K562 (cell line): ENCODE results near the gene HAUS5. TPM values are rescaled to one million over a fixed set of nuclear protein-coding genes. Genes with fewer than 3 reads are reported as not detected.

Source experiments
- ATAC-seq: fragments of 200-7000 bp; cut with Tn5 transposase; 3 replicates; pipeline ENCODE4 v1.9.1; 2020; ENCODE audit warnings: moderate library complexity
- BruUV-seq: library from RNA; stranded (reverse); fragments of 400-500 nt; replicated peaks from 2 replicates; lab custom pipeline; 2021; lab: Mats Ljungman, UMichigan
- CTCF ChIA-PET: fragments of 300-600 bp; formaldehyde crosslinking; extraction: SDS; loops from one replicate; lab custom pipeline; 2021; ENCODE audit warnings: low intra/inter-chr PET ratio; lab: Yijun Ruan, JAX
- POLR2A ChIA-PET: fragments of 300-600, 350-650 bp; sonication (Branson Sonifier 250); formaldehyde crosslinking; extraction: SDS; loops from one replicate; lab custom pipeline; 2021; ENCODE audit warnings: antibody characterized with exemption, inconsistent platforms; lab: Yijun Ruan, JAX
- DNase-seq, 4 experiments: peaks; one replicate each; pipeline versions ENCODE4 v3.0.0 to v3.0.0-alpha.2; 2011 to 2018; ENCODE audit warnings: low spot score in 3 of 4, mixed read lengths in 3 of 4; ENCODE audit errors: extremely low read depth in 1 of 4
- FAIRE-seq: peaks from 2 replicates; lab custom pipeline; 2011; peaks lifted over from hg19 to GRCh38; lab: Jason Lieb, UNC
- H2AFZ ChIP-seq: 2 replicates; pipeline ENCODE4 v1.6.0; 2011; ENCODE audit warnings: low read depth, low read length, control low read depth, inconsistent platforms
- H3K27ac ChIP-seq: fragments of 200-600 bp; 3 replicates; pipeline ENCODE4 v1.8.0; 2011; ENCODE audit warnings: low read depth, mild to moderate bottlenecking, control low read depth, inconsistent platforms, low read length, moderate library complexity, mixed read lengths; ENCODE audit errors: extremely low read depth
- H3K27me3 ChIP-seq, 2 experiments: fragments of 300-600 bp in 1 of 2; 2 replicates in 1 of 2; 3 replicates in 1 of 2; pipeline versions ENCODE4 v1.6.0 to v1.8.0; 2011; ENCODE audit warnings: inconsistent platforms in 2 of 2, low read length in 2 of 2, mild to moderate bottlenecking in 1 of 2, mixed read lengths in 1 of 2, moderate library complexity in 1 of 2; ENCODE audit not compliant: control insufficient read depth in 2 of 2, insufficient read depth in 2 of 2
- H3K36me3 ChIP-seq: fragments of 300-600 bp; 3 replicates; pipeline ENCODE4 v1.8.0; 2011; ENCODE audit warnings: mild to moderate bottlenecking, low read length, inconsistent platforms; ENCODE audit not compliant: control insufficient read depth, insufficient read depth
- H3K4me1 ChIP-seq, 2 experiments: fragments of 200-600 bp in 1 of 2; replicated peaks in 1 of 2; 2 replicates in 1 of 2; 3 replicates in 1 of 2; pipeline versions ENCODE4 v1.5.1 to v1.8.0; 2011; ENCODE audit warnings: inconsistent platforms in 2 of 2, low read length in 2 of 2, mild to moderate bottlenecking in 1 of 2, mixed read lengths in 1 of 2, moderate library complexity in 1 of 2; ENCODE audit not compliant: control insufficient read depth in 2 of 2, insufficient read depth in 2 of 2
- H3K4me2 ChIP-seq: 2 replicates; pipeline ENCODE4 v1.6.1; 2011; ENCODE audit warnings: low read length, control low read depth, inconsistent platforms, mixed read lengths; ENCODE audit not compliant: insufficient read depth
- H3K4me3 ChIP-seq: fragments of 200-600 bp; sonication (generic), shearing (Covaris generic); 2 replicates; pipeline ENCODE4 v1.5.1; 2016; ENCODE audit warnings: control low read depth, inconsistent platforms
- H3K79me2 ChIP-seq: fragments of 200-600 bp; 3 replicates; pipeline ENCODE4 v1.8.0; 2011; ENCODE audit warnings: low read length, inconsistent platforms; ENCODE audit not compliant: control insufficient read depth, insufficient read depth
- H3K9ac ChIP-seq, 2 experiments: 2 replicates each; pipeline versions ENCODE4 v1.6.0 to v1.6.1; 2011; ENCODE audit warnings: low read depth in 2 of 2, low read length in 2 of 2, control low read depth in 1 of 2, inconsistent platforms in 1 of 2, mild to moderate bottlenecking in 1 of 2, mixed read lengths in 1 of 2; ENCODE audit not compliant: insufficient read depth in 1 of 2
- H3K9me1 ChIP-seq: one replicate; pipeline ENCODE4 v1.6.0; 2011; ENCODE audit warnings: inconsistent platforms, mild to moderate bottlenecking, low read length, moderate library complexity; ENCODE audit not compliant: control insufficient read depth, insufficient read depth
- H3K9me3 ChIP-seq: replicated peaks from 2 replicates; pipeline ENCODE4 v1.5.1; 2011; ENCODE audit warnings: low read depth, low read length, inconsistent platforms; ENCODE audit not compliant: control insufficient read depth, insufficient read depth
- H4K20me1 ChIP-seq: replicated peaks from 2 replicates; pipeline ENCODE4 v1.6.1; 2011; ENCODE audit warnings: low read length, inconsistent platforms, mixed read lengths; ENCODE audit not compliant: control insufficient read depth, insufficient read depth
- BCOR ChIP-seq: fragments of 450-650 bp; IDR thresholded peaks from 2 replicates; pipeline ENCODE4 v1.6.1; 2016
- FOXP1 ChIP-seq: sonication (generic); formaldehyde crosslinking; IDR thresholded peaks from 2 replicates; pipeline ENCODE4 v1.8.0; 2022; ENCODE audit warnings: mild to moderate bottlenecking, missing genetic modification reagents
- JUN ChIP-seq, 2 experiments: sonication (generic) in 1 of 2; formaldehyde crosslinking in 1 of 2; IDR thresholded peaks; 2 replicates each; pipeline versions ENCODE4 v1.6.1 to v1.8.0; 2012 to 2022; ENCODE audit warnings: borderline replicate concordance in 2 of 2, mild to moderate bottlenecking in 2 of 2, improper control_type of control experiment in 1 of 2, low read depth in 1 of 2, low read length in 1 of 2, missing genetic modification reagents in 1 of 2
- KDM1A ChIP-seq, 2 experiments: fragments of 450-650 bp; IDR thresholded peaks; 2 replicates each; pipeline ENCODE4 v1.6.1; 2016; ENCODE audit warnings: mild to moderate bottlenecking in 2 of 2
- MXD1 ChIP-seq: fragments of 250-450 bp; sonication (Bioruptor Pico); IDR thresholded peaks from 2 replicates; pipeline ENCODE4 v1.8.0; 2021; ENCODE audit warnings: borderline replicate concordance, mild to moderate bottlenecking, moderate library complexity; ENCODE audit not compliant: poor library complexity, severe bottlenecking
- NFE2 ChIP-seq: IDR thresholded peaks from 2 replicates; pipeline ENCODE4 v1.6.1; 2014; ENCODE audit warnings: antibody characterized with exemption, low read depth
- PHF20 ChIP-seq: fragments of 450-650 bp; IDR thresholded peaks from 2 replicates; pipeline ENCODE4 v1.6.1; 2018; ENCODE audit not compliant: partially characterized antibody
- POLR2G ChIP-seq: fragments of 200-400 bp; formaldehyde crosslinking; IDR thresholded peaks from 2 replicates; pipeline ENCODE4 v1.6.1; 2017; ENCODE audit warnings: low read depth, mild to moderate bottlenecking, antibody characterized with exemption, low read length, moderate library complexity
- RBBP5 ChIP-seq: fragments of 200-600 bp; sonication (generic); IDR thresholded peaks from 2 replicates; pipeline ENCODE4 v1.6.1; 2012; ENCODE audit warnings: borderline replicate concordance, mild to moderate bottlenecking, low read length, control low read depth, inconsistent platforms; ENCODE audit not compliant: insufficient read depth, poor library complexity, severe bottlenecking
- RBM22 ChIP-seq: fragments of 200-400 bp; formaldehyde crosslinking; IDR thresholded peaks from 2 replicates; pipeline ENCODE4 v1.6.1; 2018; ENCODE audit warnings: low read length, low read depth; ENCODE audit not compliant: poor library complexity, severe bottlenecking
- TFAM ChIP-seq: fragments of 250-450 bp; sonication (Bioruptor Pico); conservative IDR thresholded peaks from 2 replicates; pipeline ENCODE4 v1.5.0; 2021; ENCODE audit warnings: mild to moderate bottlenecking, moderate library complexity
- ZNF121 ChIP-seq: sonication (generic); formaldehyde crosslinking; conservative IDR thresholded peaks from 2 replicates; pipeline ENCODE4 v1.8.0; 2022; ENCODE audit warnings: missing genetic modification reagents
- ZNF174 ChIP-seq: fragments of 250-450 bp; sonication (Bioruptor Pico); IDR thresholded peaks from 2 replicates; pipeline ENCODE4 v1.4.0; 2020; ENCODE audit warnings: mild to moderate bottlenecking
- ZNF785 ChIP-seq: fragments of 250-450 bp; sonication (Bioruptor Pico); IDR thresholded peaks from 2 replicates; pipeline ENCODE4 v1.4.0; 2020; ENCODE audit warnings: mild to moderate bottlenecking
- WGBS: fragments of 100-300 bp; shearing (Covaris generic); methylation state at CpG from one replicate; pipeline ENCODE4 v1.1.6; 2016; ENCODE audit warnings: low coverage, mixed read lengths; ENCODE audit not compliant: insufficient coverage; ENCODE audit errors: missing lambda C conversion rate; 5-methylcytosine and 5-hydroxymethylcytosine counted together
- in situ Hi-C: fragments of 300-500 bp; cut with MboI; formaldehyde crosslinking; loops from 4 replicates; pipeline ENCODE4 v1.15.0; 2018; ENCODE audit warnings: inconsistent platforms, mixed read lengths
- intact Hi-C: fragments of 100-400 bp; cut with micrococcal nuclease; formaldehyde crosslinking; loops from 2 replicates; pipeline ENCODE4 v1.14.2; 2022
- polyA plus RNA-seq, 8 experiments: library from polyadenylated mRNA; depleted of rRNA in 4 of 8; stranded (reverse) in 5 of 8; unstranded in 3 of 8; fragments of >200 nt; fragmentation: Nextera tagmentation in 2 of 8; fragmentation: Illumina TruSeq in 1 of 8; extraction: Ambion mirVana in 2 of 8; extraction: Trizol in 1 of 8; gene quantifications; 2 replicates each; pipeline versions ENCODE4 v1.2.1 to v1.2.3, GENCODE V29; 2011 to 2014; ENCODE audit warnings: inconsistent platforms in 1 of 8, missing spikeins in 1 of 8
- total RNA-seq, 7 experiments: library from RNA; depleted of rRNA in 6 of 7; stranded (reverse); fragments of >200 nt in 6 of 7; fragmentation: Illumina TruSeq in 2 of 7; extraction: Trizol in 2 of 7; gene quantifications; 2 replicates each; pipeline versions ENCODE4 v1.2.1 to v1.2.3, GENCODE V29; 2011 to 2021; ENCODE audit warnings: low replicate concordance in 1 of 7

HAUS5 gene
- total and polyA plus RNA-seq, 9 of the 15 experiments (the other 6 are each of a cell fraction or from before 2014, with no cell fraction given), result 3.5 to 41.3 (median 14.2) TPM

- Histone ChIP-seq H3K9ac (peak overlapping the region in 1 of 2 experiments; percentile 97; a peak in 2 of 4 replicates), H3K27ac (no peak overlapping the region), H3K27me3 (no peaks in the 10 kb centered on the region), H3K36me3 (peaks cover 24% of the 10 kb centered on the region; the same call in 2 of the 3 replicates), H4K20me1 (no peaks in the 10 kb centered on the region), H3K9me1 (no peaks in the 10 kb centered on the region), H3K79me2 (peaks cover 7% of the 10 kb centered on the region), H2AFZ (peak overlapping the region; percentile 96), H3K4me2 (peak overlapping the region; percentile 98), H3K4me3 (peak overlapping the region; percentile 85), H3K9me3 (peaks cover 6% of the 10 kb centered on the region; the same call in 1 of the 2 replicates), H3K4me1 (peaks cover 7 to 25% of the 10 kb centered on the region in 2 experiments; a peak in 3 of 5 replicates)
- CTCF ChIA-PET, result no interaction called here
- no peak for TF ChIP-seq POLR2G
- TF ChIP-seq RBBP5, result no peak
- no peak for TF ChIP-seq NFE2
- no peak for TF ChIP-seq MXD1
- TF ChIP-seq BCOR, result peak; percentile 29; the same call in 1 of the 2 replicates
- no peak for TF ChIP-seq TFAM (CRISPR knock-in tag)
- no peak for TF ChIP-seq ZNF785 (CRISPR knock-in tag)
- TF ChIP-seq ZNF174 (CRISPR knock-in tag), result no peak
- TF ChIP-seq RBM22, result no peak
- TF ChIP-seq JUN (IDR thresholded peaks at IDR 0.05; ENCODE audit: borderline replicate concordance, low read depth, low read length), result no peak
- TF ChIP-seq JUN (CRISPR knock-in tag; IDR thresholded peaks at IDR 0.05; ENCODE audit: borderline replicate concordance), result 0 out of 2 replicates have a peak, but pooled peaks have one; percentile 7
- TF ChIP-seq KDM1A (IDR thresholded peaks at IDR 0.05), result no peak
- TF ChIP-seq ZNF121, result peak; percentile 71
- TF ChIP-seq FOXP1, result no peak
- no peak for TF ChIP-seq PHF20
- ATAC-seq, result no peak
- intact Hi-C loops (no loop called here), in situ Hi-C loops (no loop called here)
- TSS peak; percentile 70 for BruUV-seq
- FAIRE-seq, result no peak
- no peak for DNase-seq
- WGBS, result 13% methylated on average over 9 of the region's 9 CpGs
- POLR2A ChIA-PET, result interaction anchor here (0.6 to 1.8 kb wide), 12 partner anchors 10 to 1626 kb away, joined by 3 to 7 read pairs (median 4); partner anchors contain the start of genes COX6B1 and ETV2
Measured at GRCh38 chr19:35612224-35612558, 344 bp upstream of the HAUS5 start.
